Kidney tubule cell (primary cell): ENCODE data around the gene RAB21.
"Not testable (repeated sequence)": the region's sequence is repeated elsewhere in the genome, so short reads cannot be mapped to it uniquely, and the experiment has no call there.

Experiments
- DNase-seq: peaks from one replicate; pipeline ENCODE4 v3.0.0-alpha.2; 2018; ENCODE audit warnings: low spot score

The RAB21 gene

GRCh38 chr12:71752891-71753290, 1.8 kb upstream of the RAB21 start:
- no peak for DNase-seq

GRCh38 chr12:71755146-71755892, 656 bp downstream of the RAB21 start:
- DNase-seq: peak; percentile 67

- peak; percentile 9 for DNase-seq
These were observed 1.5 kb downstream of the RAB21 start for GRCh38 chr12:71756054-71756690.

- no peak for DNase-seq
These were observed 5.3 kb downstream of the RAB21 start for GRCh38 chr12:71759941-71760340.

GRCh38 chr12:71760471-71760870, 5.8 kb downstream of the RAB21 start:
- DNase-seq: no peak

GRCh38 chr12:71761354-71761753, 6.7 kb downstream of the RAB21 start:
- DNase-seq: not testable (repeated sequence)

GRCh38 chr12:71763677-71764379, 9.2 kb downstream of the RAB21 start:
- DNase-seq: no peak

GRCh38 chr12:71764587-71765321, 10.1 kb downstream of the RAB21 start:
- DNase-seq: no peak

GRCh38 chr12:71766202-71766601, 11.5 kb downstream of the RAB21 start:
- DNase-seq: no peak

GRCh38 chr12:71767183-71767582, 12.5 kb downstream of the RAB21 start:
- DNase-seq: no peak

- peak; percentile 5 for DNase-seq
These were observed 14.2 kb downstream of the RAB21 start for GRCh38 chr12:71768900-71769299.

- peak; percentile 55 for DNase-seq
These were observed 16.4 kb downstream of the RAB21 start for GRCh38 chr12:71771069-71771468.

- DNase-seq: no peak
These were observed 18.1 kb downstream of the RAB21 start for GRCh38 chr12:71772735-71773134.

GRCh38 chr12:71780237-71780822, 25.7 kb downstream of the RAB21 start:
- DNase-seq: peak; percentile 44

- no peak for DNase-seq
These were observed 27.4 kb downstream of the RAB21 start for GRCh38 chr12:71782017-71782416.

- DNase-seq: no peak
These were observed 32.2 kb downstream of the RAB21 start for GRCh38 chr12:71786829-71787228.

GRCh38 chr12:71787580-71787979, 32.9 kb downstream of the RAB21 start:
- no peak for DNase-seq

- DNase-seq: no peak
These were observed 35.7 kb downstream of the RAB21 start for GRCh38 chr12:71790331-71790730.

GRCh38 chr12:71791473-71792150, 36.9 kb downstream of the RAB21 start:
- DNase-seq: no peak

- DNase-seq: no peak
These were observed 37.9 kb downstream of the RAB21 start for GRCh38 chr12:71792599-71792998.

GRCh38 chr12:71795901-71796300, 41.2 kb downstream of the RAB21 start:
- DNase-seq: no peak
